HG03025 (cell line): ENCODE results near the gene GPRIN3.

Source experiments
- ATAC-seq: cut with Tn5 transposase; IDR thresholded peaks from one replicate; pipeline ENCODE4 v1.9.1; 2021; ENCODE audit warnings: mild to moderate bottlenecking, moderate library complexity; ENCODE audit not compliant: unreplicated experiment, low FRiP score

GPRIN3 gene

DNA sequence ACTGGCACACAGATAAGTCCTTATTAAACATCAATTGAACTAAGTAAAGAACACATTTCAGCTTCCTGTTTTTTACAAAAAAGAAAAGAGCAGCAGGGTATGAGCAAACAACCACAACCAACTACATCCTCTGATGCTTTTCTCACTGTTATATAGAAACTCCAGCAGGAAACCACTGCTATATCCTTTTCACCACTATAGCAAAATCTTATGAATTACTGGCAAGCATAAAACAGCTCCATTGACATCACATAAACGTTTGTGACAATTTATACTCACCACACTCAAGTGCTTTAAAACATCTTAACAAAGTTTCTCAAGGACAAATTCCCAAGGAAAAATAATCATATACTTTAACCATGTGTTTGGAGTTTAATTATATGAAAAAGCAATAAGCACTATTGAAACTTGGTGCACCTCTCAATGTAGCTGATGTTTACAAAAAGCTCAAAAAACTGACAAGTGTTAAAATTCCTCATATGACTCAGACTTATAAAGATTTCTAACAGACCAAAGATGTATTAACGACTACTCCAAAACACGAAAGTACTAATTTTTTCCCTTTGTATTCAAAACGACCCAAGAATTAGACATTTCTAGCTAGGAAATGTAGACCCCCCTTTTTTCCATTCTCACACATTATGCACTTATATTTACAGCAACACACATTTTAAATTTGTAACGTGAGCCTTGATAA is 12.9 kb downstream of the GPRIN3 start:
- ATAC-seq, result peak; percentile 80

- ATAC-seq, result no peak
Observed at GRCh38 chr4:89293299-89293698, 14.3 kb downstream of the GPRIN3 start.

DNA sequence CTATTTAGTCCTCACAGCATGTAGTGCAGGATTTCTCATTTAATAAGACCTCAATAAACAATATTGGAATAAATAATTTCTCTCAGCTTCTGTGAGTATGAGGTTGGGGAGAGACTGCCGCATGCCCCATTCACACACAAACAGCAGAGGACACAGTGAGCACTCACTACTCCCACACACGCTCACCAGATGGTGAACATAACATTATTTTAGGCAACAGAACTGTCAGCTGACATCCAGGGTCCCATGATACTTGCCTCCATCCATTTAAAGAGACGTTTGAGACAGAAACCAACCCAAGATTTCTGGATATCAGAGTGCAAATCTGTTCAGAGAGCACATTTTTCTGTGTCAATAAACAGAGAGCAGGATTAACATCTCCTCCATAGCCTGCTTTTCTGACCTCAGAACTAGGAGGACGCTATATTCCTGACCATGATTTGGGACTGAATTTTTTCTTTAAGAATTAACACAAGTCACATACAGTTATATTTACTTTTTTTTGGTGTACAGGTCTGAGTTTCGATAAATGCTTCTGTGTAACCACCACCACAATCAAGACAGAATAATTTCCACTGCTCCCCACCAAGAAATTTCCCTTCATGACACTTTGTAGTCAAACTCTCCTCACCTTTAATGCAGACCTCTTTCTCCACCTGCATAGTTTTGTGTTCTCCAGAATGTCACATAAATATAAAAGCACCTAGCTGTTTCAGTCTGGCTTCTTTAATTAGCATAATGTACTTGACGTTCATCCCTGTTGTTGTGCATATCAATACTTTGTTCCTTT is 16.7 kb downstream of the GPRIN3 start:
- no peak for ATAC-seq

GRCh38 chr4:89289312-89289711 is 18.3 kb downstream of the GPRIN3 start:
- ATAC-seq, result no peak

DNA sequence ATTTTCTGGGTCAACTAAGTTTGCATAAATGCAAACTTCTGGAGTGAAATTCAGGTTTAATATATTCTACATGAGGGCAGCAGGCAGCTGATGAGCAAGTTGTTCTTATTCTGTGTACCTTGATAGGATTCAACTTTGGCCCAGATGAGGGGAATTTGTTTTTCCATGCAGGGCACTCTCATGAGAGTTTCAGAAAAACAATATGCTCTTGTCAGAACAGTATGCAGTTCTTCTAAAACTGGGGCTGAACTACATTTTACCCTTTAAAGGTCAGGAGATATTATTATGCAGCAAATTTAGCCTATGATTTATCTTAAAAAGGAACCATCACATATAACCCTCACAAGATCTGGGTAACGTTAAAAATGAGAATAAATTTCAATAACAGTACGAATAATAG is 19.2 kb downstream of the GPRIN3 start:
- ATAC-seq, result no peak

DNA sequence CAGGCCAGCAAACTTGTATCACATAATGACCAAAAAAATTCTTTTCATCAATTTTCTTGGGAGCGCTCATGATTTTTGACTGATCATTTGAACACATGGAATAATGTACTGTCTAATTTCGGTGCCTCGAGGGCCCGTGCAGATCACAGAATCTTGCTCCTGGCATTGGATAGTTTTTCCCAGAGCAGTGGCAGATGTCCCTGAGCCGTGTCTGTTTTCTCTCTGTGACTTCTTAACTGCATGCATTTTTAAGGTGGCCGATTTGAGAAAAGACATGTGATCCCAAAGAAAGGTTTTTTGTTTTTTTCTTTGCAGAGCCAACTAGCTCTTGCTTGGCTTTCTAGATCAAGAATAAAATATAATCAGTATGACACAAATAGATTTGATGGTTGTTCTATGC is 19.7 kb downstream of the GPRIN3 start:
- ATAC-seq, result no peak

- no peak for ATAC-seq
Observed at GRCh38 chr4:89285745-89286144, 21.9 kb downstream of the GPRIN3 start.

GRCh38 chr4:89284828-89285227 is 22.8 kb downstream of the GPRIN3 start:
- no peak for ATAC-seq

- ATAC-seq, result no peak
Observed at GRCh38 chr4:89284020-89284424, 23.6 kb downstream of the GPRIN3 start.

DNA sequence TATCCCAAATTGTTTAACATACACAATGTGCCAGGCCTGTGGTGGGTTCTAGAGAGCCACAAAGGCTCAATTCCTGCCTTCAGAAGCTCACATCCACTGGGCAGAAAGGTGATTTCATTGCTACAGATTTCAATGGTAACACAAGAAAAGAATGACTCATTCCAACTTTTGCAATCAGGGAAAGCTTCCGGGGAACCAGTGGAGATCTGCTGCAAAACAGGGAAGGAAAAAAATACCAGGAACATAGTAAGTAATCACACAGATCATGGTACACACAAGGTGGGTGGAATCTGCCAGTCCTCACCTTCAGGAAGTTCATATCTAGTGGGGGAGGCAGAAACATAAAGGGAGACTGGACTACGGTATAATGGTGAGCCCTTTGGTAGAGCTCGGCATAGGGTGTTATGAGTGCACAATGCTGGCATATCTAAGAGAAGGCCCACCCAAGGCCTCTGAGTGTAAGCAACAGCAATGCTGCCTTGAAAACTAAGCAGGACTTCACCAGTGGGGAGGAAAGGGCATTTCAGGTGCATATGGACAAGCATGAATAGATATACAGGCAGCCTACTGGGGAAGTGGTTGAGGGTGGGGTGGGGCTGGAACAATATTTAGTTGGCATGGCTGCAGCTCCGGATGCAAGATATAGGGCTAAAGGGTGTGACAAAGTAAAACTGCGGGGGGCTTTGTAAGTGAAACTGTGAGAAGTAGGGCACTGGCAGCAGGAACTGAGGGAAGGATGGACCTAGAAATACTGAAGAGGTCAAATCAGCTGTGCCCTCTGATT is 24.2 kb downstream of the GPRIN3 start:
- no peak for ATAC-seq

- ATAC-seq, result no peak
Observed at GRCh38 chr4:89279385-89279784, 28.2 kb downstream of the GPRIN3 start.

DNA sequence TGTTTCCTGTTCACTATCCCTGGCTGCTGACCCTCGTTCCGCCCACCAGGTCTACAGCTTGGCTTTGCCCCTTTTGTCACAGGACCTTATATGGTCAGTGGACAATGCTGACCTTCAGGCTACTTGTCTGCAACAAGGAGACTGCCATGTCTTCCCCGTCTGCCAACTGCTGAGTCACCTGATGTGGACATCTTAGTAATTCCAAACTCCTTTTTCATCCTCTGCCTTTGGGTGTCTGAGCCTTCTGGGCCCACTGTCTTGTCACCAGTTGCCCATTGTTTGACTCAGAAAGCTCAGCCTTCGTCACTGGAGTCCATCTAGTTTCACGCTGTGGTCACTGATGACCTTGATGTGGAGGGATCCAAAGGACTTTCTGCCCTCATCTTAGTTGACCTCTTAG is 30.2 kb downstream of the GPRIN3 start:
- no peak for ATAC-seq

GRCh38 chr4:89276296-89276695 is 31.3 kb downstream of the GPRIN3 start:
- no peak for ATAC-seq

DNA sequence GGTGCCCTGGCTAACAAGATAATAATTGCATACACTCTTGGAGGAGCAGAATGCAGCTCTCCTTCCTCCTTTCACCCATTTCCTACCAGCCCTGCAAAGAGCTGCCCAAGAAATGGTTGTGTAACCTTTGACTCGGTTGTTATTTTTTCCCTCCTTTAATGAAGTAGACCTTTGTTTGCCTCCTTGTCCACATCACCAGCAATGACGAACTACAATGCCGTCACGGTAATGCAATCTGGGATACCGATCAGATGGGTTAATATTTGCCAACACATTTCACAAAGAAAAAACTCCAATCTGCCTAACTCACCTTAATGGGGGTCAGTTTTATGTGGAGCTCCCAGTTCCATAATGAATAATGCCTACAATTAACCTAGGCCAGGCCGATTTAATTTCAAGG is 32.0 kb downstream of the GPRIN3 start:
- no peak for ATAC-seq

DNA sequence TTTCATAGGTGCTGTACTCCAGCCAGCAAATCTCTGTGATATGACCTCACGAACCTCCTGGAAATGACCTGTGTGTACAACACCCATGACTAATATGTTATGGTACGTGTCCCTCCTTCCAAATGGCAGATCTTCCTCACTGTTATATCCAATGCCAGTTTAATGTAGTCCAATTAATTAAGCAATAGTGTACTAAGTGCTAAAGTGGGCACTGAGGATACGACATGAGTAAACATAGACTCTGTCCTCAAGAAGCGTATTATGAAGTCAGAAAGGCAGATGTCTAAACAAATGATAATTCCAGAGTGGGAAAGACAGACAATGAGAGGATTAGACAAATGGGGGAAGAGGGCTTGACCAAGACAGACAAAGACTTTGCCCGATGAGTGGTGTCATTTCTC is 33.9 kb downstream of the GPRIN3 start:
- no peak for ATAC-seq

DNA sequence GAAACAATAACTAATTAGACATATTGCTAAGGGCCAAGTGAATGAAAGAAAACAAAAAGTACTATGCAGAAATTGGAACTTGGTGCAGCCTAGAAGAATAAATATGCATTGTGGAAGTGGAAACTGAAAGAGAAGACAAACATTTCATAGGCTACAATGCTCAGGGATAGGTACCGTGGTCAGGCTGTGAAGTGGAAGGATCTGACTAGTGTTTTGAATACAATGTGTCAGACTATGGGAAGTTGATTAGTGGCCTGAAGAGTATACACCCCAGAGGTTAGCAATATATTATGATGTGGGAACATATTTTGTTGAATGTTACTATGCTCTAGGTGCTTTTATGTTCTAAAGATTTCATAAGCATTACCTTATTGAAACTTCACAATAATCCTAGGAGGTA is 36.8 kb downstream of the GPRIN3 start:
- no peak for ATAC-seq

DNA sequence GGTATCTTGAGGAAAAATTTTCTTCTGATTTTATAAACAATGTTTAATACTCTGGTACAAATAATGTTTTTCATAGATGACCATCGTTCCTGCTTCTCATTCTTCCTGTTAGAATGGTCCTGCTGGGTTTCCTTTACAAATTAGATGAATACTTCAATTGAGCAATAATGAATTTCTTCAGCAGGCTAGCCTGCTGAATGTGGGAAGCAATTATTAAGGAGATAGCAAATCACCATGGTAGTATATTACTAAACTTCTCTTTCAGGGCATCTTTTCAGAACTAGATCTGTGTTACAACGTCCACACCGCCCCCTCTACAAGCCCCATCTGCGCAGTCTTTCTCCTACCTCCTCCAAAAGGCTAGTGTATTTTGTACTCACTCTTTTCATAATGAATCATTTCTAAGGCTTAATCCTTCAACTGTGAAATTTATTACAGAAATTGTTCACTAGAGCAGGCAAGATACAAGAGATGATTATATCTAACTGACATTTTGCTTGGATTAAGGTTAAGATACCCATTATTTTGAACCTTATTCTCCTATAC is 38.4 kb downstream of the GPRIN3 start:
- no peak for ATAC-seq

DNA sequence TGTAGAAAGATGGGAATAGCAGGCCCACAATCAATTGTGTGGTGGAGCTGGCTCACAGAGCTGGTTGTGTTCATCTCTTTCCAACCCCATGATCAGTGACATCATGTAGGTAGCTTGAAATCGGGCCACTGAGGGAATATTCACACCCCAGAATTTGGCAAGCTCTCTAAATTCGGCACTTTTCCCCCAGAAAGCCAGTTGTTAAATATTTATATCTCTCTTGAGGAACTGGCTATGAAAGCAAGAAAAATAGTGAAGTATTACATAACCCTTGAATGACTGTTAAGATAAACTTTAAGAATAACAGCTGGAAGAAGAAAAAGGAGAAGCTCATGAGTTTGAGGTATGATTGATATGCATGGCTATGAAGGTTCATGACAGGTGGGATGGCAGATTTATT is 38.9 kb downstream of the GPRIN3 start:
- ATAC-seq, result no peak

GRCh38 chr4:89267846-89268245 is 39.8 kb downstream of the GPRIN3 start:
- ATAC-seq, result no peak

- no peak for ATAC-seq
Observed at GRCh38 chr4:89267392-89267791, 40.2 kb downstream of the GPRIN3 start.

DNA sequence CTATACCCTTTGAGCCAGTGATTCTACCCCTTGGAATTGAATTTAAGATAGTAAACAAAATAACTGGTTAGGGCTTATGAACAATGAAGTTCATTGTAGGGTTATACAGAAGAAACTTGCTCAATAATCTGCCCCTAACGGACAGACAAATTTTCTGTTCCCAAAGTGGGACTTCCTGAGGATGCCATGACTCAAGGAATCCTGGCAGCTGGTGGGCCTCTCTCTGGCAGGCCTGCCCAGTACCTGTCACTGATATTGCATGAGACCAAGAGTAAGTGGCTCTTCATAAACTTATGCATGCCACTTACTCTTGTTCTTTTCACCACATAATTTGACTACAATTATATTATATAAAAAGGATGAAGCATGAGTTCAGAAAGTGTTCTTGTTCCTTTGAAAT is 41.5 kb downstream of the GPRIN3 start:
- ATAC-seq, result no peak
